Activated T-helper 1 cell treated with Interleukin-2 at 50 U/mL for 16 hours (primary cell): Measurements from ENCODE around the gene EPC1.
"Not testable (repeated sequence)": the region's sequence is repeated elsewhere in the genome, so short reads cannot be mapped to it uniquely, and the experiment has no call there.

ENCODE experiments used
- DNase-seq: peaks from one replicate; pipeline ENCODE4 v3.0.0-alpha.2; 2020; ENCODE audit warnings: low read depth

The EPC1 gene

GRCh38 chr10:32271617-32272016, 75.3 kb downstream of the EPC1 start:
- DNase-seq: no peak

- no peak for DNase-seq
These were observed 77.4 kb downstream of the EPC1 start for GRCh38 chr10:32269343-32270100.

GRCh38 chr10:32268788-32269187, 78.2 kb downstream of the EPC1 start:
- no peak for DNase-seq

- DNase-seq: no peak
These were observed 80.0 kb downstream of the EPC1 start for GRCh38 chr10:32266979-32267378.

- no peak for DNase-seq
These were observed 80.4 kb downstream of the EPC1 start for GRCh38 chr10:32266566-32266965.

- no peak for DNase-seq
These were observed 81.2 kb downstream of the EPC1 start for GRCh38 chr10:32265756-32266155.

GRCh38 chr10:32263300-32263699, 83.7 kb downstream of the EPC1 start:
- no peak for DNase-seq

- no peak for DNase-seq
These were observed 87.4 kb downstream of the EPC1 start for GRCh38 chr10:32259551-32259950.

- DNase-seq: peak; percentile 44
These were observed 90.1 kb downstream of the EPC1 start for GRCh38 chr10:32256613-32257437.

GRCh38 chr10:32253821-32254220, 93.1 kb downstream of the EPC1 start:
- DNase-seq: no peak

GRCh38 chr10:32253276-32253675, 93.7 kb downstream of the EPC1 start:
- no peak for DNase-seq

GRCh38 chr10:32250489-32250888, 96.5 kb downstream of the EPC1 start:
- not testable (repeated sequence) for DNase-seq

GRCh38 chr10:32246685-32247084, 100.3 kb downstream of the EPC1 start:
- no peak for DNase-seq

- no peak for DNase-seq
These were observed 101.2 kb downstream of the EPC1 start for GRCh38 chr10:32245760-32246159.

- no peak for DNase-seq
These were observed 102.3 kb downstream of the EPC1 start for GRCh38 chr10:32244421-32245207.

- no peak for DNase-seq
These were observed 102.9 kb downstream of the EPC1 start for GRCh38 chr10:32244011-32244410.

GRCh38 chr10:32241946-32242345, 105.0 kb downstream of the EPC1 start:
- no peak for DNase-seq

GRCh38 chr10:32240471-32240870, 106.5 kb downstream of the EPC1 start:
- no peak for DNase-seq

- DNase-seq: no peak
These were observed 107.2 kb downstream of the EPC1 start for GRCh38 chr10:32239769-32240168.

- no peak for DNase-seq
These were observed 109.2 kb downstream of the EPC1 start for GRCh38 chr10:32237644-32238345.

GRCh38 chr10:32234471-32234870, 112.5 kb downstream of the EPC1 start:
- no peak for DNase-seq

GRCh38 chr10:32233375-32233774, 113.6 kb downstream of the EPC1 start:
- DNase-seq: not testable (repeated sequence)
